HUDEP-2 (cell line): Measurements from ENCODE around the gene TXK.

ENCODE experiments used
- DNase-seq, 76 experiments: peaks; one replicate each; lab custom pipeline; 2025; ENCODE audit not compliant: unreplicated experiment in 76 of 76; lab: John Stamatoyannopoulos, UW

TXK gene

GRCh38 chr4:48138511-48138910, 4.5 kb upstream of the TXK start:
- no peak for DNase-seq

GRCh38 chr4:48137846-48138245, 3.8 kb upstream of the TXK start:
- no peak for DNase-seq

GRCh38 chr4:48133669-48134068, 381 bp downstream of the TXK start:
- DNase-seq = peak in 1 of 76 experiments; percentile 4

GRCh38 chr4:48131736-48132135, 2.3 kb downstream of the TXK start:
- no peak for DNase-seq

GRCh38 chr4:48130100-48130499, 4.0 kb downstream of the TXK start:
- no peak for DNase-seq

- DNase-seq = peak in 29 of 76 experiments; percentile 2 to 33 (median 14)
These were observed 4.6 kb downstream of the TXK start for GRCh38 chr4:48129307-48130014.

- DNase-seq = peak in 62 of 76 experiments; percentile 2 to 65 (median 35)
These were observed 6.2 kb downstream of the TXK start for GRCh38 chr4:48127682-48128404.

GRCh38 chr4:48127231-48127630, 6.8 kb downstream of the TXK start:
- no peak for DNase-seq

- peak in 36 of 76 experiments; percentile 1 to 56 (median 18) for DNase-seq
These were observed 7.4 kb downstream of the TXK start for GRCh38 chr4:48126621-48127020.

- no peak for DNase-seq
These were observed 9.2 kb downstream of the TXK start for GRCh38 chr4:48124870-48125269.

GRCh38 chr4:48122756-48123155, 11.3 kb downstream of the TXK start:
- no peak for DNase-seq

- no peak for DNase-seq
These were observed 12.9 kb downstream of the TXK start for GRCh38 chr4:48121180-48121579.

- no peak for DNase-seq
These were observed 13.9 kb downstream of the TXK start for GRCh38 chr4:48120132-48120531.

- DNase-seq = no peak
These were observed 14.4 kb downstream of the TXK start for GRCh38 chr4:48119646-48120045.

- DNase-seq = no peak
These were observed 16.0 kb downstream of the TXK start for GRCh38 chr4:48118081-48118480.

- DNase-seq = no peak
These were observed 17.5 kb downstream of the TXK start for GRCh38 chr4:48116582-48116981.

- no peak for DNase-seq
These were observed 19.6 kb downstream of the TXK start for GRCh38 chr4:48114412-48114811.

- no peak for DNase-seq
These were observed 21.9 kb downstream of the TXK start for GRCh38 chr4:48112017-48112667.

- no peak for DNase-seq
These were observed 23.5 kb downstream of the TXK start for GRCh38 chr4:48110452-48110978.

GRCh38 chr4:48109413-48110263, 24.4 kb downstream of the TXK start:
- peak in 22 of 76 experiments; percentile 2 to 44 (median 18) for DNase-seq
